PC-9 (cell line): Measurements from ENCODE around the gene USP43. TPM values are rescaled to one million over a fixed set of nuclear protein-coding genes. Genes with fewer than 3 reads are reported as not detected.

Experiments
- BruUV-seq: library from RNA; stranded (reverse); fragments of 400-500 nt; replicated peaks from 2 replicates; lab custom pipeline; 2021; lab: Mats Ljungman, UMichigan
- CTCF ChIA-PET: fragments of 300-600 bp; sonication (Branson Sonifier 250); formaldehyde crosslinking; loops from one replicate; lab custom pipeline; 2022; ENCODE audit warnings: antibody characterized with exemption; lab: Charles Lee
- POLR2A ChIA-PET: fragments of 300-600 bp; sonication (Branson Sonifier 250); formaldehyde crosslinking; loops from one replicate; lab custom pipeline; 2022; ENCODE audit warnings: antibody characterized with exemption; ENCODE audit not compliant: unreplicated experiment; lab: Charles Lee
- DNase-seq, 2 experiments: peaks; one replicate each; pipeline versions ENCODE4 v3.0.0 to v3.0.0-alpha.2; 2015 to 2022; ENCODE audit warnings: mixed read lengths in 1 of 2
- H2AFZ ChIP-seq: fragments of 200-600 bp; sonication (generic); 2 replicates; pipeline ENCODE4 v1.8.1; 2017; ENCODE audit warnings: antibody characterized with exemption
- H3F3A ChIP-seq: fragments of 200-600 bp; sonication (generic); 2 replicates; pipeline ENCODE4 v1.8.1; 2017; ENCODE audit warnings: antibody characterized with exemption, mild to moderate bottlenecking, low read depth; ENCODE audit not compliant: insufficient read depth
- H3K27ac ChIP-seq: fragments of 200-600 bp; sonication (generic); 2 replicates; pipeline ENCODE4 v1.6.1; 2016; ENCODE audit warnings: mixed run types
- H3K27me3 ChIP-seq: fragments of 200-600 bp; sonication (generic); 2 replicates; pipeline ENCODE4 v1.6.1; 2016; ENCODE audit warnings: low read depth, mixed run types; ENCODE audit not compliant: insufficient read depth
- H3K36me3 ChIP-seq: fragments of 200-600 bp; sonication (generic); 2 replicates; pipeline ENCODE4 v1.6.1; 2016; ENCODE audit warnings: low read depth, mixed run types
- H3K4me1 ChIP-seq: fragments of 200-600 bp; sonication (generic); replicated peaks from 2 replicates; pipeline ENCODE4 v1.6.1; 2016; ENCODE audit warnings: mixed run types; ENCODE audit not compliant: insufficient read depth
- H3K4me2 ChIP-seq: fragments of 200-600 bp; sonication (generic); 2 replicates; pipeline ENCODE4 v1.6.1; 2017; ENCODE audit warnings: mixed run types
- H3K4me3 ChIP-seq: fragments of 200-600 bp; sonication (generic); 2 replicates; pipeline ENCODE4 v1.6.1; 2016; ENCODE audit warnings: mixed run types
- H3K79me2 ChIP-seq: fragments of 200-600 bp; sonication (generic); 2 replicates; pipeline ENCODE4 v1.6.1; 2017; ENCODE audit warnings: low read depth, mixed run types
- H3K9me2 ChIP-seq: fragments of 200-600 bp; sonication (generic); 2 replicates; pipeline ENCODE4 v1.8.1; 2017; ENCODE audit warnings: mild to moderate bottlenecking; ENCODE audit not compliant: insufficient read depth
- H3K9me3 ChIP-seq: fragments of 200-600 bp; sonication (generic); 2 replicates; pipeline ENCODE4 v1.8.1; 2016; ENCODE audit warnings: low read depth; ENCODE audit not compliant: insufficient read depth
- H4K20me1 ChIP-seq: fragments of 200-600 bp; sonication (generic); 2 replicates; pipeline ENCODE4 v1.8.1; 2017; ENCODE audit not compliant: insufficient read depth
- CTCF ChIP-seq: fragments of 200-600 bp; sonication (generic); conservative IDR thresholded peaks from 2 replicates; pipeline ENCODE4 v1.6.1; 2017; ENCODE audit warnings: mixed run types, antibody characterized with exemption, mild to moderate bottlenecking, moderate library complexity
- EZH2 ChIP-seq: fragments of 200-600 bp; sonication (generic); IDR thresholded peaks from 2 replicates; pipeline ENCODE4 v1.8.0; 2017; ENCODE audit warnings: antibody characterized with exemption, low read depth
- intact Hi-C: fragments of 100-400 bp; cut with micrococcal nuclease; formaldehyde crosslinking; loops from one replicate; pipeline ENCODE4 v1.10.0; 2022; ENCODE audit not compliant: unreplicated experiment
- total RNA-seq: library from RNA; stranded (reverse); gene quantifications from 2 replicates; pipeline ENCODE4 v1.2.3, GENCODE V29; 2021

Gene USP43
- total RNA-seq, 1 experiment from 2014 or later, result 16.0 TPM

DNA sequence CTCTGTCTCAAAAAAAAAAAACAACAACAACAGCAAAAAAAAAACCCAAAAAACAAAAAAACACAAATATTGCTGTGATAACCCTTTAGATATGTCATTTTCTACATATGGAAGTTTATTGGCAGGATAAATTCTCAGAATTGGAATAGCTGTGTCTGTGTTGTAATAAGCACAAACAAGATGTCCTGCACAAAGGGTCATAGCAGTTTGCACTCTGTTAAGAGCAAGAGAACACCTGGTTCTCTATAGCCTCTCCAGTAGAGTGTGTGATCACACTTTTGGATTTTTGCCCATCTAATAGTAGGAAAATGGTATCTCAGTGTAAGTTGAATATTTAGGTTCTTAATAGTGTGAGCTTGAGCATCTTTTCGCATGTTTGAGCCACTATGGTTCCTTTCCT lies 60.4 kb downstream of the USP43 start:
- BruUV-seq, result no TSS peak
- H3K27me3 ChIP-seq, result no peaks in the 10 kb centered on the region
- no peaks in the 10 kb centered on the region for H3K9me3 ChIP-seq
- H3F3A ChIP-seq, result no peaks in the 10 kb centered on the region
- no peak for DNase-seq
- H3K9me2 ChIP-seq, result no peaks in the 10 kb centered on the region
- no peaks in the 10 kb centered on the region for H3K36me3 ChIP-seq
- intact Hi-C loops, result no loop called here
- H3K4me3 ChIP-seq, result no peak overlapping the region
- ChIA-PET CTCF (interaction anchor here (0.7 kb wide), 1 partner anchor 37 kb away, joined by 3 read pairs; no protein-coding TSS in a partner anchor), POLR2A (no interaction called here)
- H3K27ac ChIP-seq, result no peak overlapping the region
- no peaks in the 10 kb centered on the region for H3K4me1 ChIP-seq
- H3K79me2 ChIP-seq, result no peaks in the 10 kb centered on the region
- no peak overlapping the region for H3K4me2 ChIP-seq
- H4K20me1 ChIP-seq, result no peaks in the 10 kb centered on the region
- H2AFZ ChIP-seq, result no peak overlapping the region
- TF ChIP-seq CTCF (no peak), EZH2 (no peak)

DNA sequence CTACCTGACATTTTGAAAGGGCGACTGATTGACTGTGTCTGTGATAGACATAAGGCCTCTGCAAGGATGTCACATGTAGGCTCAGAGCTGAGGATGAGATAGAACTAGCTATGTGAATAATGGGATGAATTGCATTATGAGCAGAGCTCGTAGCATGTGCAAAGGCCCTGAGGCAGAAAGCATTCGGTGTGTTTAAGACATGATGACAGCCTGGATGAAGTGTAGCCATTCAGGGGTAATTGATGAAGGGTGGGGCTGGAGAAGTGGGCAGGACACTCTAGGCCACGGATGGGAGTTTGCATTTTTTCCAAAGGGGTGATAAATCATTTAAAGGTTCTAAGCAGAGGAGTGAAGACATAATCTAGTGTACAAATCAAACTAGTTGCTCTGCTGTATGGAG lies 62.6 kb downstream of the USP43 start:
- Histone ChIP-seq H3K4me2 (no peak overlapping the region), H2AFZ (no peak overlapping the region), H3K27me3 (no peaks in the 10 kb centered on the region), H3K79me2 (no peaks in the 10 kb centered on the region), H3F3A (no peaks in the 10 kb centered on the region), H3K4me1 (no peaks in the 10 kb centered on the region), H3K9me3 (no peaks in the 10 kb centered on the region), H3K4me3 (no peak overlapping the region), H3K36me3 (no peaks in the 10 kb centered on the region), H3K27ac (no peak overlapping the region), H4K20me1 (no peaks in the 10 kb centered on the region), H3K9me2 (no peaks in the 10 kb centered on the region)
- no TSS peak for BruUV-seq
- intact Hi-C loops, result no loop called here
- no peak for DNase-seq
- ChIA-PET CTCF (no interaction called here), POLR2A (no interaction called here)
- TF ChIP-seq CTCF (no peak), EZH2 (no peak)

DNA sequence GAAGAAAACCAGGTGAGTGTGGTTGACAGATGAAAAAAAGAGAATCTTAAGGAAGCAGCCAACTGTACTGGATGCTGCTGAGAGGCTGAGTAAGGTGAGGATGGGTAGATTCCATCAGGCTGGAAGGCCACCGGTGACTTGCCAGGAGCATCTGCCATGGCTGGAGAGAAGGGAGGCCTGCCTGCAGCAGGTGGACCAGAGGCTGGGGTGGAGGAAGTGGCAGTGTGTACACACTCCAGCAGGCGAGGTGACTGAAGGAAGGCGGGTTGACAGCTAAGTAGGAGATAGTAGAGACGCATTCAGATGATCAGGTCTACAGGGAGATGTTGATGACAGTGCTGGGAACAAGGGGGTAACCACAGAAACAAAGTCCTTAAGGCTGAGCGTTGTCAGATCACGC lies 69.5 kb downstream of the USP43 start:
- TF ChIP-seq CTCF (no peak), EZH2 (no peak)
- DNase-seq, result no peak
- no peaks in the 10 kb centered on the region for H3F3A ChIP-seq
- no peak overlapping the region for H3K4me3 ChIP-seq
- H3K4me2 ChIP-seq, result no peak overlapping the region
- H3K79me2 ChIP-seq, result no peaks in the 10 kb centered on the region
- no peak overlapping the region for H3K27ac ChIP-seq
- no peaks in the 10 kb centered on the region for H3K9me2 ChIP-seq
- POLR2A ChIA-PET, result no interaction called here
- no peaks in the 10 kb centered on the region for H3K27me3 ChIP-seq
- no peaks in the 10 kb centered on the region for H3K9me3 ChIP-seq
- no peak overlapping the region for H2AFZ ChIP-seq
- no TSS peak for BruUV-seq
- no peaks in the 10 kb centered on the region for H3K36me3 ChIP-seq
- no peaks in the 10 kb centered on the region for H4K20me1 ChIP-seq
- intact Hi-C loops, result no loop called here
- CTCF ChIA-PET, result no interaction called here
- no peaks in the 10 kb centered on the region for H3K4me1 ChIP-seq
